ENCODE measurements around the gene BGLAP. TPM values are rescaled to one million over a fixed set of nuclear protein-coding genes. Genes with fewer than 3 reads are reported as not detected.

The BGLAP gene
- total and polyA plus RNA-seq, 2 donors from 2014 or later = 1.7 to 1.8 TPM

DNA sequence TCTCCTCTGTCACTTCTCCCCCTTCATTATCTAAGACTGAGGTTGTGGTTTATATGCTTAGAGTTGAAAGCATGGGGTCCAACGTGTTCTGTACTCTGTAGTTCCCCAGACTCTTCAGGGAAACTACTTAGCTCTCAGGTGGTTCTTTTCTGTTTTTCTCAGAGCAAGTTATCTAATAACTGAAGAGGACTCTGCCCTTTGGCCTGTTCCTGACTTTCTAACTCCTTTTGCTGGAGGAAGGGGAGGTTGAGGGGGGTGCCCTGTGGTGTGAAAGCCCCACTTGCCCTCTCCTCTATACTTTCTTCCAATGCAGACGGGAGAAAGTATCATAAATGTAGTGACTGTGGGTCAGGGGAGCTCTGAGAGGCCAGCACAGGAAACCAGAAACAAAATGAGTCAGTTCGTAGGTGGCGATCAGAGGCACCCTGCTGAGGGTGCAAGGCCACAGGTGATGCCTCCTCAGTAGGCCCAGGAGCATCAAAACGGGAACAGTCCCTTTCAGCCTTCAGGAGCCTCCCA is 43.1 kb upstream of the BGLAP start:
- peak overlapping the region; percentile 23 to 65 for H3K27ac ChIP-seq (ENCODE audit: low read depth in 2 of 2, low read length in 2 of 2)
- H3K36me3 ChIP-seq (ENCODE audit: control insufficient read depth in 2 of 3, insufficient read depth in 3 of 3, low read length in 3 of 3) = peaks cover 3 to 18% (median 3%) of the 10 kb centered on the region in 3 donors
- no peak overlapping the region for H3K9ac ChIP-seq (ENCODE audit: low read length in 3 of 3)
- H3K9me3 ChIP-seq (ENCODE audit: control insufficient read depth in 2 of 3, insufficient read depth in 1 of 3, low read length in 3 of 3) = no peaks in the 10 kb centered on the region
- DNase-seq (peak in 2 of 5 donors; percentile 10 to 31), FAIRE-seq (no peak)
- TF ChIP-seq, protein P1, sequence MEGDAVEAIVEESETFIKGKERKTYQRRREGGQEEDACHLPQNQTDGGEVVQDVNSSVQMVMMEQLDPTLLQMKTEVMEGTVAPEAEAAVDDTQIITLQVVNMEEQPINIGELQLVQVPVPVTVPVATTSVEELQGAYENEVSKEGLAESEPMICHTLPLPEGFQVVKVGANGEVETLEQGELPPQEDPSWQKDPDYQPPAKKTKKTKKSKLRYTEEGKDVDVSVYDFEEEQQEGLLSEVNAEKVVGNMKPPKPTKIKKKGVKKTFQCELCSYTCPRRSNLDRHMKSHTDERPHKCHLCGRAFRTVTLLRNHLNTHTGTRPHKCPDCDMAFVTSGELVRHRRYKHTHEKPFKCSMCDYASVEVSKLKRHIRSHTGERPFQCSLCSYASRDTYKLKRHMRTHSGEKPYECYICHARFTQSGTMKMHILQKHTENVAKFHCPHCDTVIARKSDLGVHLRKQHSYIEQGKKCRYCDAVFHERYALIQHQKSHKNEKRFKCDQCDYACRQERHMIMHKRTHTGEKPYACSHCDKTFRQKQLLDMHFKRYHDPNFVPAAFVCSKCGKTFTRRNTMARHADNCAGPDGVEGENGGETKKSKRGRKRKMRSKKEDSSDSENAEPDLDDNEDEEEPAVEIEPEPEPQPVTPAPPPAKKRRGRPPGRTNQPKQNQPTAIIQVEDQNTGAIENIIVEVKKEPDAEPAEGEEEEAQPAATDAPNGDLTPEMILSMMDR (IDR thresholded peaks at IDR 0.05; ENCODE audit: borderline replicate concordance, extremely low read depth, insufficient read depth) = no peak
- H3K4me1 ChIP-seq (ENCODE audit: control insufficient read depth in 2 of 3, insufficient read depth in 2 of 3, low read depth in 1 of 3, low read length in 3 of 3) = peaks cover 0 to 37% (median 23%) of the 10 kb centered on the region in 3 donors
- intact Hi-C loops (cut with DNase I) = no loop called here
- no peaks in the 10 kb centered on the region for H3K27me3 ChIP-seq (ENCODE audit: control insufficient read depth, insufficient read depth, low read length)
- H3K4me3 ChIP-seq (ENCODE audit: low read length in 3 of 3) = peak overlapping the region in 1 of 3 donors; percentile 22

DNA sequence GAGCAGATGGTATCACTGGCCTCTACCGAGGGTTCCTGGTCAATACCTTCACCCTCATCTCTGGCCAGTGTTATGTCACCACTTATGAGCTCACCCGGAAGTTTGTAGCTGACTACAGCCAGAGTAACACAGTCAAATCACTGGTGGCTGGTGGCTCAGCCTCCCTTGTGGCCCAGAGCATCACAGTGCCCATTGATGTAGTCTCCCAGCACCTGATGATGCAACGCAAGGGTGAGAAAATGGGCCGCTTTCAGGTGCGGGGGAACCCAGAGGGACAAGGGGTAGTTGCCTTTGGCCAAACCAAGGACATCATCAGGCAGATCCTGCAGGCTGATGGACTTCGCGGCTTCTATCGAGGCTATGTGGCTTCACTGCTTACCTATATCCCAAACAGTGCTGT is 41.9 kb upstream of the BGLAP start:
- TF ChIP-seq, protein P1 (IDR thresholded peaks at IDR 0.05; ENCODE audit: borderline replicate concordance, extremely low read depth, insufficient read depth) = no peak
- no peak overlapping the region for H3K4me3 ChIP-seq (ENCODE audit: low read length in 3 of 3)
- H3K27ac ChIP-seq (ENCODE audit: low read depth in 2 of 2, low read length in 2 of 2) = no peak overlapping the region
- H3K27me3 ChIP-seq (ENCODE audit: control insufficient read depth, insufficient read depth, low read length) = no peaks in the 10 kb centered on the region
- H3K9ac ChIP-seq (ENCODE audit: low read length in 3 of 3) = no peak overlapping the region
- H3K4me1 ChIP-seq (ENCODE audit: control insufficient read depth in 2 of 3, insufficient read depth in 2 of 3, low read depth in 1 of 3, low read length in 3 of 3) = peaks cover 0 to 37% (median 19%) of the 10 kb centered on the region in 3 donors
- H3K9me3 ChIP-seq (ENCODE audit: control insufficient read depth in 2 of 3, insufficient read depth in 1 of 3, low read length in 3 of 3) = no peaks in the 10 kb centered on the region
- DNase-seq (no peak), FAIRE-seq (no peak)
- intact Hi-C loops (cut with DNase I) = no loop called here
- H3K36me3 ChIP-seq (ENCODE audit: control insufficient read depth in 2 of 3, insufficient read depth in 3 of 3, low read length in 3 of 3) = peaks cover 3 to 18% (median 3%) of the 10 kb centered on the region in 3 donors

DNA sequence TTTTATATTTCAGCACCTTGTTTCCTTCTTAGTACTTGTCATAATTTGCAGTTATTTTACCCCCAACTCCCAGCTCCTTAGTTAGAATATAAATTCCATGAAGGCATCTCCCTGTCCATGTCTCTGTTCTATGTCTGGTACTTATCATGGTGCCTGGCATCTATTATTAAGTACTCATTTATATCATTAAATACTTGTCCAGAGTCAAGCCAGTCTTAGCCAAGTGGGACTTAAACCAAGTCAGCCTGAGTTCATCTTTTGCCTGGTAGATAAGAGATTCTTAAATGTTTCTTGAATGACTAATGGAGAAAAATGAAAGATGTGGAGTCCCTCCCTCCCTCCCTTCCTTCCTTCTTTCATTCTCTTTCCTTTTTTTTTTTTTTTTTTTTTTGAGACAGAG is 38.7 kb upstream of the BGLAP start:
- H3K27me3 ChIP-seq (ENCODE audit: control insufficient read depth, insufficient read depth, low read length) = no peaks in the 10 kb centered on the region
- peaks cover 0 to 38% (median 8%) of the 10 kb centered on the region in 3 donors for H3K36me3 ChIP-seq (ENCODE audit: control insufficient read depth in 2 of 3, insufficient read depth in 3 of 3, low read length in 3 of 3)
- no peak overlapping the region for H3K27ac ChIP-seq (ENCODE audit: low read depth in 2 of 2, low read length in 2 of 2)
- DNase-seq = no peak
- FAIRE-seq = no peak
- peaks cover 0 to 24% (median 13%) of the 10 kb centered on the region in 3 donors for H3K4me1 ChIP-seq (ENCODE audit: control insufficient read depth in 2 of 3, insufficient read depth in 2 of 3, low read depth in 1 of 3, low read length in 3 of 3)
- no peaks in the 10 kb centered on the region for H3K9me3 ChIP-seq (ENCODE audit: control insufficient read depth in 2 of 3, insufficient read depth in 1 of 3, low read length in 3 of 3)
- TF ChIP-seq, protein P1 (IDR thresholded peaks at IDR 0.05; ENCODE audit: borderline replicate concordance, extremely low read depth, insufficient read depth) = no peak
- H3K9ac ChIP-seq (ENCODE audit: low read length in 3 of 3) = no peak overlapping the region
- intact Hi-C loops (cut with DNase I) = no loop called here
- H3K4me3 ChIP-seq (ENCODE audit: low read length in 3 of 3) = no peak overlapping the region

DNA sequence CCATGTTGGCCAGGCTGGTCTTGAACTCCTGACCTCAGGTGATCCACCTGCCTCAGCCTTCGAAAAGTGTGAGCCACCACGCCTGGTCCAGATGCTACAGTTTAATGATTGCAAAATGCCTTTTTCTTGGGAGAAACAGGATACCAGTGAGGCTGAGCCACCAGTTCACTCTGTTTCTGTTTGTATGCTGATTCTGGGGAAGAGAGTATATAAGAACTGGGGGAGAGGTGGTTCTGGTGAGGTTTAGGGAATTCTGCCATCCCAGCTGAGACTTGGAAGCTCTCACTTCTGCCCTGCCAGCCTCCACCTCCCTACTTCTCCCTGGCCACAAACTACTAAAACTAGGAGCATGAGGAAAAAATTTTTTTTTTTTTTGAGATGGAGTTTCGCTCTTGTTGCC is 37.3 kb upstream of the BGLAP start:
- DNase-seq (no peak), FAIRE-seq (no peak)
- TF ChIP-seq, protein P1 (IDR thresholded peaks at IDR 0.05; ENCODE audit: borderline replicate concordance, extremely low read depth, insufficient read depth) = no peak
- Histone ChIP-seq H3K9me3 (ENCODE audit: control insufficient read depth in 2 of 3, insufficient read depth in 1 of 3, low read length in 3 of 3) (no peaks in the 10 kb centered on the region), H3K4me1 (ENCODE audit: control insufficient read depth in 2 of 3, insufficient read depth in 2 of 3, low read depth in 1 of 3, low read length in 3 of 3) (peaks cover 0 to 18% (median 8%) of the 10 kb centered on the region in 3 donors), H3K27me3 (ENCODE audit: control insufficient read depth, insufficient read depth, low read length) (no peaks in the 10 kb centered on the region), H3K36me3 (ENCODE audit: control insufficient read depth in 2 of 3, insufficient read depth in 3 of 3, low read length in 3 of 3) (peaks cover 0 to 43% (median 15%) of the 10 kb centered on the region in 3 donors), H3K27ac (ENCODE audit: low read depth in 2 of 2, low read length in 2 of 2) (no peak overlapping the region), H3K4me3 (ENCODE audit: low read length in 3 of 3) (no peak overlapping the region), H3K9ac (ENCODE audit: low read length in 3 of 3) (no peak overlapping the region)
- intact Hi-C loops (cut with DNase I) = no loop called here
